Endothelial cell of umbilical vein (primary cell): Measurements from ENCODE around the gene NCMAP. TPM values are rescaled to one million over a fixed set of nuclear protein-coding genes. Genes with fewer than 3 reads are reported as not detected.

Experiments used
- BruUV-seq: library from RNA; stranded (reverse); fragments of 400-500 nt; replicated peaks from 2 replicates; lab custom pipeline; 2021; lab: Mats Ljungman, UMichigan
- CTCF ChIA-PET: fragments of 300-600, 350-600 bp; sonication (Branson Sonifier 250); formaldehyde crosslinking; loops from one replicate; lab custom pipeline; 2021; ENCODE audit warnings: antibody characterized with exemption, inconsistent platforms; lab: Charles Lee
- POLR2A ChIA-PET: fragments of 300-600, 350-600 bp; sonication (Branson Sonifier 250); formaldehyde crosslinking; loops from one replicate; lab custom pipeline; 2021; ENCODE audit warnings: antibody characterized with exemption, inconsistent platforms; lab: Charles Lee
- DNase-seq: peaks from one replicate; pipeline ENCODE4 v3.0.0-alpha.2; 2011; ENCODE audit warnings: low read depth, low spot score
- FAIRE-seq: peaks from 2 replicates; lab custom pipeline; 2011; peaks lifted over from hg19 to GRCh38; lab: Jason Lieb, UNC
- H2AFZ ChIP-seq: 2 replicates; pipeline ENCODE4 v1.6.0; 2012; ENCODE audit warnings: low read depth, low read length, control low read depth, inconsistent platforms
- H3K27ac ChIP-seq: 2 replicates; pipeline ENCODE4 v1.5.1; 2011; ENCODE audit warnings: low read depth, mild to moderate bottlenecking, control low read depth, low read length, moderate library complexity; ENCODE audit not compliant: insufficient read depth
- H3K27me3 ChIP-seq, 2 experiments: 2 replicates each; pipeline versions ENCODE4 v1.6.0 to v1.6.1; 2011; ENCODE audit warnings: low read length in 2 of 2, mixed read lengths in 1 of 2; ENCODE audit not compliant: control insufficient read depth in 2 of 2, insufficient read depth in 2 of 2
- H3K36me3 ChIP-seq, 2 experiments: 2 replicates in 1 of 2; 3 replicates in 1 of 2; pipeline ENCODE4 v1.5.1; 2011; ENCODE audit warnings: low read length in 2 of 2, mild to moderate bottlenecking in 1 of 2, moderate library complexity in 1 of 2; ENCODE audit not compliant: control insufficient read depth in 2 of 2, insufficient read depth in 2 of 2; ENCODE audit errors: extremely low read depth in 1 of 2
- H3K4me1 ChIP-seq: 3 replicates; pipeline ENCODE4 v1.5.1; 2011; ENCODE audit warnings: mild to moderate bottlenecking, low read length; ENCODE audit not compliant: control insufficient read depth, insufficient read depth; ENCODE audit errors: extremely low read depth
- H3K4me2 ChIP-seq: 2 replicates; pipeline ENCODE4 v1.6.1; 2011; ENCODE audit warnings: low read length, control low read depth, mixed read lengths; ENCODE audit not compliant: insufficient read depth
- H3K4me3 ChIP-seq, 3 experiments: fragments of 200-600 bp in 1 of 3; sonication (generic), shearing (Covaris generic) in 1 of 3; replicated peaks in 1 of 3; 2 replicates each; pipeline ENCODE4 v1.5.1; 2011 to 2016; ENCODE audit warnings: control low read depth in 3 of 3, low read length in 3 of 3, mild to moderate bottlenecking in 2 of 3, inconsistent platforms in 1 of 3, low read depth in 1 of 3, moderate library complexity in 1 of 3; ENCODE audit not compliant: insufficient read depth in 1 of 3
- H3K79me2 ChIP-seq: 2 replicates; pipeline ENCODE4 v1.6.0; 2012; ENCODE audit warnings: low read length, inconsistent platforms; ENCODE audit not compliant: control insufficient read depth, insufficient read depth
- H3K9ac ChIP-seq: replicated peaks from 2 replicates; pipeline ENCODE3; 2011; ENCODE audit warnings: low read length, control low read depth; ENCODE audit not compliant: insufficient read depth; ENCODE audit errors: extremely low read depth
- H3K9me1 ChIP-seq: replicated peaks from 3 replicates; pipeline ENCODE4 v1.6.0; 2011; ENCODE audit warnings: mild to moderate bottlenecking, low read length; ENCODE audit not compliant: control insufficient read depth, insufficient read depth; ENCODE audit errors: extremely low read depth
- H3K9me3 ChIP-seq: replicated peaks from 2 replicates; pipeline ENCODE4 v1.5.1; 2012; ENCODE audit warnings: low read length, inconsistent platforms; ENCODE audit not compliant: control insufficient read depth, insufficient read depth
- H4K20me1 ChIP-seq: replicated peaks from 2 replicates; pipeline ENCODE3; 2011; ENCODE audit warnings: mild to moderate bottlenecking, low read length; ENCODE audit not compliant: control insufficient read depth, insufficient read depth; ENCODE audit errors: extremely low read depth
- CTCF ChIP-seq, 2 donors: IDR thresholded peaks; 1 replicate in 1 of 2; 2 replicates in 1 of 2; pipeline ENCODE4 v1.5.1; 2011; ENCODE audit warnings: low read length in 2 of 2, mild to moderate bottlenecking in 2 of 2, moderate library complexity in 2 of 2, control low read depth in 1 of 2, inconsistent platforms in 1 of 2, low read depth in 1 of 2; ENCODE audit not compliant: insufficient read depth in 1 of 2; ENCODE audit errors: extremely low read depth in 1 of 2
- EZH2 ChIP-seq: IDR thresholded peaks from 2 replicates; pipeline ENCODE4 v1.6.1; 2012; ENCODE audit warnings: borderline replicate concordance, low read depth, mild to moderate bottlenecking, moderate library complexity, low read length, inconsistent platforms; ENCODE audit not compliant: severe bottlenecking
- FOS ChIP-seq: IDR thresholded peaks from 2 replicates; pipeline ENCODE4 v1.6.1; 2011; ENCODE audit warnings: mild to moderate bottlenecking, low read length, moderate library complexity, borderline replicate concordance; ENCODE audit not compliant: insufficient read depth
- GATA2 ChIP-seq: IDR thresholded peaks from 2 replicates; pipeline ENCODE4 v1.7.0; 2011; ENCODE audit warnings: low read depth, mild to moderate bottlenecking, moderate library complexity, mixed read lengths, low read length; ENCODE audit not compliant: insufficient read length, insufficient read depth
- JUN ChIP-seq: IDR thresholded peaks from 2 replicates; pipeline ENCODE4 v1.6.1; 2011; ENCODE audit warnings: borderline replicate concordance, low read depth; ENCODE audit not compliant: insufficient read length, insufficient read depth
- MAX ChIP-seq: IDR thresholded peaks from 2 replicates; pipeline ENCODE4 v1.6.1; 2011; ENCODE audit not compliant: insufficient read depth, insufficient read length
- MYC ChIP-seq: IDR thresholded peaks from one replicate; pipeline ENCODE4 v1.6.1; 2011; ENCODE audit warnings: mild to moderate bottlenecking, low read depth, low read length
- POLR2A ChIP-seq: IDR thresholded peaks from 2 replicates; pipeline ENCODE4 v1.6.1; 2012; ENCODE audit warnings: low read depth, mild to moderate bottlenecking, control low read depth, low read length
- POLR2AphosphoS5 ChIP-seq: IDR thresholded peaks from 2 replicates; pipeline ENCODE4 v1.6.1; 2012; ENCODE audit warnings: low read depth, mild to moderate bottlenecking, control low read depth, low read length, moderate library complexity; ENCODE audit not compliant: insufficient read depth
- dilution Hi-C: fragments of 300-500 bp; cut with MboI; formaldehyde crosslinking; loops from one replicate; pipeline ENCODE4 v1.15.0; 2019; ENCODE audit warnings: low sequenced_read_pairs; ENCODE audit not compliant: extremely low pct_ligation_motif_present
- intact Hi-C: fragments of 100-400 bp; cut with micrococcal nuclease; formaldehyde crosslinking; loops from one replicate; pipeline ENCODE4 v1.10.0; 2022
- polyA plus RNA-seq, 4 experiments: library from polyadenylated mRNA; depleted of rRNA in 3 of 4; stranded (reverse) in 3 of 4; unstranded in 1 of 4; fragments of >200 nt; gene quantifications; 2 replicates each; pipeline versions ENCODE4 v1.2.1 to v1.2.3, GENCODE V29; 2011 to 2012; ENCODE audit warnings: missing spikeins in 1 of 4
- small RNA-seq: library from RNA; depleted of rRNA; stranded (forward); fragments of <200 nt; gene quantifications from one replicate; pipeline ENCODE3, GENCODE V24; 2012; ENCODE audit warnings: low replicate concordance, low read depth; ENCODE audit not compliant: insufficient read depth, insufficient read length
- total RNA-seq: library from RNA; stranded (reverse); gene quantifications from 2 replicates; pipeline ENCODE4 v1.2.3, GENCODE V29; 2021

The NCMAP gene
- total and polyA plus RNA-seq, 2 donors (not counting 3 experiments of a cell fraction or from before 2014, with no cell fraction given), result not detected

DNA sequence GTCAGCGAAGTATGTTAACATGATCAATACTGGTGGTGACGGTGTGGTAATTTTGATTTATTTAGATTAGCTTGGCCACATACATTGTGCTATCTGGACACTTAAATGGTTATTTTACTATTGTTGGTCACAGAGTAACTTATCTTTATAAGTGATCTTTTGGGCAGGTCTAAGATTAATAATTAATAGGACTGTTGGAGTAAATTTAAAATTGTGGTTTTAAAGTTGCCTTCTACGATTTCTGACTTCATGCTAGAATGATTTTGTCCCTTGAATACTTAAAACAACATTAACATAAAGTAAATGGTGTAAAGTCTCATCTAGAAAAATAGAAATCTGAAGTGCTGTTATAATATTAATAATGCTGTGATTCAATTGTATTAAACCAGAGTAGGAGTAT, 101.9 kb downstream of the NCMAP start:
- ChIA-PET POLR2A (no interaction called here), CTCF (interaction anchor here (0.9 to 2.2 kb wide), 5 partner anchors 9 to 177 kb away, joined by 3 to 12 read pairs (median 3); no protein-coding TSS in a partner anchor)
- no TSS peak for BruUV-seq

More for the DNA sequence above, 101.9 kb downstream of the NCMAP start:
- Histone ChIP-seq H3K9me3 (no peaks in the 10 kb centered on the region), H3K27me3 (no peaks in the 10 kb centered on the region), H3K4me1 (no peaks in the 10 kb centered on the region), H4K20me1 (no peaks in the 10 kb centered on the region), H3K4me2 (no peak overlapping the region), H2AFZ (no peak overlapping the region), H3K9ac (no peak overlapping the region), H3K27ac (no peak overlapping the region), H3K4me3 (no peak overlapping the region), H3K79me2 (peaks cover 48% of the 10 kb centered on the region), H3K36me3 (peaks cover 29 to 33% of the 10 kb centered on the region in 2 experiments), H3K9me1 (no peaks in the 10 kb centered on the region)
- TF ChIP-seq GATA2, result no peak
- TF ChIP-seq CTCF (IDR thresholded peaks at IDR 0.05; ENCODE audit: extremely low read depth in 1 of 2, insufficient read depth in 1 of 2, low read depth in 1 of 2, low read length in 2 of 2), result no peak
- no peak for TF ChIP-seq MAX
- no peak for TF ChIP-seq POLR2A
- TF ChIP-seq POLR2AphosphoS5, result no peak
- no peak for TF ChIP-seq EZH2
- no peak for TF ChIP-seq FOS
- no peak for TF ChIP-seq MYC
- TF ChIP-seq JUN, result no peak
- no peak for DNase-seq
- dilution Hi-C loops (no loop called here), intact Hi-C loops (no loop called here)
- FAIRE-seq, result no peak

Small RNA genes lying within 50 kb of the gene (small RNA-seq; reads per million reads assigned to genes)
- not detected for gene RF00019

Other genes with a start within 250 kb of the NCMAP start
- not detected in 2 replicates for gene GRHL3, start 236.7 kb upstream of the NCMAP start, total RNA-seq
- not detected in 2 replicates for gene GRHL3, start 236.7 kb upstream of the NCMAP start, polyA plus RNA-seq
- 5.9 and 10.2 TPM in 2 replicates for gene STPG1, start 142.3 kb upstream of the NCMAP start, total RNA-seq
- gene STPG1, start 142.3 kb upstream of the NCMAP start, polyA plus RNA-seq, result 5.6 and 6.3 TPM in 2 replicates
- 14.8 and 16.0 TPM in 2 replicates for gene NIPAL3, start 140.3 kb upstream of the NCMAP start, total RNA-seq
- 15.1 and 15.5 TPM in 2 replicates for gene NIPAL3, start 140.3 kb upstream of the NCMAP start, polyA plus RNA-seq
- gene RCAN3, start 53.3 kb upstream of the NCMAP start, total RNA-seq, result 2.7 and 5.1 TPM in 2 replicates
- gene RCAN3, start 53.3 kb upstream of the NCMAP start, polyA plus RNA-seq, result 0.76 and 0.99 TPM in 2 replicates
- 157 and 163 TPM in 2 replicates for gene SRRM1, start 87.2 kb downstream of the NCMAP start, total RNA-seq
- 30.9 and 39.7 TPM in 2 replicates for gene SRRM1, start 87.2 kb downstream of the NCMAP start, polyA plus RNA-seq
- gene CLIC4, start 189.4 kb downstream of the NCMAP start, total RNA-seq, result 330 and 333 TPM in 2 replicates
- gene CLIC4, start 189.4 kb downstream of the NCMAP start, polyA plus RNA-seq, result 76.6 and 97.5 TPM in 2 replicates